ENCODE measurements around the gene SLC7A8.

The SLC7A8 gene

GRCh38 chr14:23181946-23182345 is 1.5 kb downstream of the SLC7A8 start:
- no peaks in the 10 kb centered on the region for H3K27me3 ChIP-seq (ENCODE audit: insufficient read depth, insufficient read length)
- DNase-seq (ENCODE audit: low read depth, low spot score): no peak
- no peaks in the 10 kb centered on the region for H3K36me3 ChIP-seq (ENCODE audit: insufficient read depth, insufficient read length, low read length)
- H3K4me1 ChIP-seq (ENCODE audit: insufficient read depth, insufficient read length): no peaks in the 10 kb centered on the region
- peak overlapping the region; percentile 68 for H3K9ac ChIP-seq (ENCODE audit: insufficient read length, low read depth)
- peak overlapping the region; percentile 61 for H3K4me3 ChIP-seq (ENCODE audit: insufficient read length, low read depth)
- no peaks in the 10 kb centered on the region for H3K9me3 ChIP-seq (ENCODE audit: insufficient read depth, low read length)
- TF ChIP-seq ZNF274 (IDR thresholded peaks at IDR 0.05; ENCODE audit: low read depth, low read length): no peak

DNA sequence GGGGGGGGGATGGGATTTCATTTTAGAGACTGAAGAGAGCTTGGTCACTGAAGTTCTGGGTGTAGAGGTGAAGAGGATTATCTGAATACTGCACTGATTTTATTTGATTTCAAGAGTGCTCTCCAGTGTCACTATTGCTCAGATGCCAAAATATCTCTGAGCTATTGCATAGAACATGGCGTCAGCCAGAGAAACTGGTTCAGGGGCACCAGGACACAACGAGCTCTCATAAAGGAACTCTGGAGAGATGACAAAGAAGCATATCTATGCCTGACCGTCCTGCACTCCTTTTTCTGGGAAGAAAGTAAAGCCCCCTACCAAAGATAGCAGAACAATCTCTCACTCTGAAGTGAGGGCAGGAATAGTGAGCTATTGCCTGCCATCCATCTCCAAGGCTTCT is 2.0 kb downstream of the SLC7A8 start:
- Histone ChIP-seq H3K4me1 (ENCODE audit: insufficient read depth, insufficient read length) (no peaks in the 10 kb centered on the region), H3K9me3 (ENCODE audit: insufficient read depth, low read length) (no peaks in the 10 kb centered on the region), H3K27me3 (ENCODE audit: insufficient read depth, insufficient read length) (no peaks in the 10 kb centered on the region), H3K4me3 (ENCODE audit: insufficient read length, low read depth) (peak overlapping the region; percentile 61), H3K9ac (ENCODE audit: insufficient read length, low read depth) (peak overlapping the region; percentile 68), H3K36me3 (ENCODE audit: insufficient read depth, insufficient read length, low read length) (no peaks in the 10 kb centered on the region)
- DNase-seq (ENCODE audit: low read depth, low spot score): no peak
- no peak for TF ChIP-seq YY1 (IDR thresholded peaks at IDR 0.05; ENCODE audit: insufficient read depth, insufficient read length)
- TF ChIP-seq SUZ12 (IDR thresholded peaks at IDR 0.05; ENCODE audit: extremely low read depth, insufficient read depth, insufficient read length): no peak
- no peak for TF ChIP-seq ZNF274 (IDR thresholded peaks at IDR 0.05; ENCODE audit: low read depth, low read length)

DNA sequence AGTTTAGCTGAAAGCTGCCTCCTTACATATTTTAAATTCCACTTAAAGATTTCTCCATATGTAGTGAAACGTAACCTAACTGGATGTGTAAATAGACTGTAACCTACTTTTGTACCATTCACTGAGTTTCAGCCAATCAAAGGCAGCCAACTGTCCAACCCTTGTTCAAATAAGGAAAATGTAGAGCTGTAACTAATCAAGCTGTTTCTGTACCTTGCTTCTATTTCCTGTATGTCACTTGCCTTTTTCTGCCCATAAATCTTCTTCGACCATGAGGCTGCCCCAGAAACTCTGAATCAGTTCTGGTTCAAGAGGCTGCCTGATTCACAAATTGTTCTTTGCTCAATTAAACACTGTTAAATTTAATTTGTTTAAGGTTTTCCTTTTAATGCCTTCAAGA is 6.3 kb downstream of the SLC7A8 start:
- no peak overlapping the region for H3K4me3 ChIP-seq (ENCODE audit: insufficient read length, low read depth)
- no peaks in the 10 kb centered on the region for H3K36me3 ChIP-seq (ENCODE audit: insufficient read depth, insufficient read length, low read length)
- TF ChIP-seq YY1 (IDR thresholded peaks at IDR 0.05; ENCODE audit: insufficient read depth, insufficient read length): no peak
- TF ChIP-seq ZNF274 (IDR thresholded peaks at IDR 0.05; ENCODE audit: low read depth, low read length): no peak
- no peak for TF ChIP-seq SUZ12 (IDR thresholded peaks at IDR 0.05; ENCODE audit: extremely low read depth, insufficient read depth, insufficient read length)
- H3K9ac ChIP-seq (ENCODE audit: insufficient read length, low read depth): no peak overlapping the region
- H3K9me3 ChIP-seq (ENCODE audit: insufficient read depth, low read length): no peaks in the 10 kb centered on the region
- no peak for DNase-seq (ENCODE audit: low read depth, low spot score)
- H3K27me3 ChIP-seq (ENCODE audit: insufficient read depth, insufficient read length): no peaks in the 10 kb centered on the region
- peaks cover 4% of the 10 kb centered on the region for H3K4me1 ChIP-seq (ENCODE audit: insufficient read depth, insufficient read length)

DNA sequence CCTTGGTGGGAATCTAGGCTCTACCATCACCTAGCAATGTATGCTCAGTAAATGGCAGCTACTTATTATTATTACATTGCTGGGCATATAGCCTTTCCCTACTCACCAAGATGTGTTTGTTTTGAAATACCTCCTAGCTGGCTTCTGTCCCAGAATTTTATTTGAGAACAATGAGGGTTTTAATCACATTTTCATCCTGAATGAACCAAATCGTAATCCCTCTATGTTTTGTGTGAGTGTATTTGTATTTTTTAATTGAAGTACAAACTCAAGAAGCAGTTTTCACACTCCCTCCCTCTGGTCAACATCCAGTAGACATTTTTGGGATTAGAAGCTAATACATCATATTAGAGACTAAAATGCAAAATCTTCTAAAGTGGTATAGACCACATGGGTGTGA is 7.6 kb downstream of the SLC7A8 start:
- Histone ChIP-seq H3K36me3 (ENCODE audit: insufficient read depth, insufficient read length, low read length) (no peaks in the 10 kb centered on the region), H3K27me3 (ENCODE audit: insufficient read depth, insufficient read length) (no peaks in the 10 kb centered on the region), H3K4me1 (ENCODE audit: insufficient read depth, insufficient read length) (peaks cover 6% of the 10 kb centered on the region), H3K9me3 (ENCODE audit: insufficient read depth, low read length) (no peaks in the 10 kb centered on the region), H3K9ac (ENCODE audit: insufficient read length, low read depth) (no peak overlapping the region), H3K4me3 (ENCODE audit: insufficient read length, low read depth) (no peak overlapping the region)
- DNase-seq (ENCODE audit: low read depth, low spot score): no peak
- TF ChIP-seq SUZ12 (IDR thresholded peaks at IDR 0.05; ENCODE audit: extremely low read depth, insufficient read depth, insufficient read length) (no peak), ZNF274 (IDR thresholded peaks at IDR 0.05; ENCODE audit: low read depth, low read length) (no peak), YY1 (IDR thresholded peaks at IDR 0.05; ENCODE audit: insufficient read depth, insufficient read length) (no peak)

- TF ChIP-seq ZNF274 (IDR thresholded peaks at IDR 0.05; ENCODE audit: low read depth, low read length) (no peak), SUZ12 (IDR thresholded peaks at IDR 0.05; ENCODE audit: extremely low read depth, insufficient read depth, insufficient read length) (no peak), YY1 (IDR thresholded peaks at IDR 0.05; ENCODE audit: insufficient read depth, insufficient read length) (no peak)
- H3K4me3 ChIP-seq (ENCODE audit: insufficient read length, low read depth): no peak overlapping the region
- no peaks in the 10 kb centered on the region for H3K27me3 ChIP-seq (ENCODE audit: insufficient read depth, insufficient read length)
- no peaks in the 10 kb centered on the region for H3K36me3 ChIP-seq (ENCODE audit: insufficient read depth, insufficient read length, low read length)
- H3K9ac ChIP-seq (ENCODE audit: insufficient read length, low read depth): no peak overlapping the region
- DNase-seq (ENCODE audit: low read depth, low spot score): no peak
- H3K4me1 ChIP-seq (ENCODE audit: insufficient read depth, insufficient read length): peaks cover 6% of the 10 kb centered on the region
- no peaks in the 10 kb centered on the region for H3K9me3 ChIP-seq (ENCODE audit: insufficient read depth, low read length)
Measured at GRCh38 chr14:23174296-23175184, 8.9 kb downstream of the SLC7A8 start.

DNA sequence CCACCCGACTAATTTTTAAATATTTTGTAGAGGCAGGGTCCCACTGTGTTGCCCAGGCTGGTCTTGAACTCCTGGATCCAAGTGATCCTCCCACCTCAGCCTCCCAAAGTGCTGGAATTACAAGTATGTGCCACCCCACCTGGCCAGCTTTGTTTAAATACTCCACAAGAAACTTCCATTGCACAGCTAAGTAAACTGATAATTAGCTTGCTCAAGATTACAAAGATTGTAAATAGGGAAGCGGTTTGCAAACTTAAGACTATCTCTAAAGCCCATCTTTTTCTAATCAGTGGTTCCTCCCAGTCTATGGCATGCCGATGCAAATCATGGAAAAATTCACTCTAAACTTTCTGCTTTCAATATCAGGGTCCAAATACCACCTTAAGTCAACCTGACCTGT is 9.7 kb downstream of the SLC7A8 start:
- H3K4me1 ChIP-seq (ENCODE audit: insufficient read depth, insufficient read length): peaks cover 6% of the 10 kb centered on the region
- H3K4me3 ChIP-seq (ENCODE audit: insufficient read length, low read depth): no peak overlapping the region
- no peak for DNase-seq (ENCODE audit: low read depth, low spot score)
- TF ChIP-seq ZNF274 (IDR thresholded peaks at IDR 0.05; ENCODE audit: low read depth, low read length): no peak
- TF ChIP-seq SUZ12 (IDR thresholded peaks at IDR 0.05; ENCODE audit: extremely low read depth, insufficient read depth, insufficient read length): no peak
- TF ChIP-seq YY1 (IDR thresholded peaks at IDR 0.05; ENCODE audit: insufficient read depth, insufficient read length): no peak
- no peaks in the 10 kb centered on the region for H3K27me3 ChIP-seq (ENCODE audit: insufficient read depth, insufficient read length)
- H3K9me3 ChIP-seq (ENCODE audit: insufficient read depth, low read length): no peaks in the 10 kb centered on the region
- H3K36me3 ChIP-seq (ENCODE audit: insufficient read depth, insufficient read length, low read length): no peaks in the 10 kb centered on the region
- H3K9ac ChIP-seq (ENCODE audit: insufficient read length, low read depth): no peak overlapping the region

DNA sequence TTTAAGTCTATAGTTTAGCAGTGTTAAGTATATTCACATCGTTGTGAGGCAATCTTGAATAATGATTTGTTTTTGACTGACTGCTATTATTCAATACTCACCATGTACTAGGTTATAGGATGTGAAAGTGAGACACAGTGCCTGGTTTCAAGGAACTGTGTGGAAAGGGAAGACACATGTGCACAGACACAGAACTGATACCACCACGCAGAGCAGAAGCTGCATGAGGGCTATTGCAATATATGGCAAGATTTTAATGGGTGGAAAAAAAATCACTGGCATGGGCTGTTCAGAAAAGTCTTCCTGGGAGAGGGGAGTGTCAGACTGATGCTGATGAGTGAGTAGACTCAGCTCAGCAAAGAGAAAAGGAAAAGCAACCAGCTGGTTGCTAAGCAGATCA is 10.4 kb downstream of the SLC7A8 start:
- Histone ChIP-seq H3K36me3 (ENCODE audit: insufficient read depth, insufficient read length, low read length) (no peaks in the 10 kb centered on the region), H3K4me3 (ENCODE audit: insufficient read length, low read depth) (no peak overlapping the region), H3K4me1 (ENCODE audit: insufficient read depth, insufficient read length) (peaks cover 6% of the 10 kb centered on the region), H3K27me3 (ENCODE audit: insufficient read depth, insufficient read length) (no peaks in the 10 kb centered on the region), H3K9ac (ENCODE audit: insufficient read length, low read depth) (no peak overlapping the region), H3K9me3 (ENCODE audit: insufficient read depth, low read length) (no peaks in the 10 kb centered on the region)
- DNase-seq (ENCODE audit: low read depth, low spot score): no peak
- no peak for TF ChIP-seq SUZ12 (IDR thresholded peaks at IDR 0.05; ENCODE audit: extremely low read depth, insufficient read depth, insufficient read length)
- no peak for TF ChIP-seq YY1 (IDR thresholded peaks at IDR 0.05; ENCODE audit: insufficient read depth, insufficient read length)
- no peak for TF ChIP-seq ZNF274 (IDR thresholded peaks at IDR 0.05; ENCODE audit: low read depth, low read length)

Measured in NT2/D1 (cell line).